ENCODE data around the gene VAV2. TPM values are rescaled to one million over a fixed set of nuclear protein-coding genes. Genes with fewer than 3 reads are reported as not detected.

The VAV2 gene
- total RNA-seq, 3 donors from 2014 or later, result 29.4 to 34.8 (median 34.5) TPM

DNA sequence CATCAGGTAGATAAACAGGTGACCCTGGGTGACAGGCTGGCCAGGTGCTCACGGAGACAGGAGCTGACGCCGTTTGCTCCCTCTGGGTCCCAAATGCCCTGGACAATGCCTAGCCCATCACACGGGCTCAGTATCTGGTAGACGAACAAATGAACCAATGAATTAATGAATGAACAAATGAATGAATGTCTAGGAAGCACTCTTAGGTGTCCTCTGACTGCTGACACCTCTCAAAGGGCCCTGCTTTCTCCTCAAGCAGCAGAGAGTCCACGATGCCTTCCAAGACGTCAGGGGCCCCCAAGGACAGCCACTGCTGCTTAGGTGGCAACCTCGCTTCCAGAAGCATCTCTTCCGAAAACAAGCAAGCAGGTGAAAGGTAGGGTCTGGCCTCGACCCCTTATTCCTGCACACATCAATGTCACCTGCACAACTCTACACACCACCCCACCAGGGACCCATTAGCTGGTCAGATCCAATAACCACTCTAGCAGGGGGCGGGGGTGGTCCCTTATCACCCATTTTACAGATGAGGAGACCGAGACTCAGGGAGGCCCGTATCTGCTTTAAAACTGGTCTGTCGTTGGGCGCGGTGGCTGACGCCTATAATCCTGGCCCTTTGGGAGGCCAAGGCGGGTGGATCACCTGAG, 45.2 kb downstream of the VAV2 start:
- Histone ChIP-seq H3K4me3 (no peak overlapping the region), H3K4me1 (ENCODE audit: low read depth) (no peaks in the 10 kb centered on the region), H3K9me3 (no peaks in the 10 kb centered on the region), H3K36me3 (ENCODE audit: low read depth) (no peaks in the 10 kb centered on the region)
- no peak for ATAC-seq
- TF ChIP-seq, protein P1, sequence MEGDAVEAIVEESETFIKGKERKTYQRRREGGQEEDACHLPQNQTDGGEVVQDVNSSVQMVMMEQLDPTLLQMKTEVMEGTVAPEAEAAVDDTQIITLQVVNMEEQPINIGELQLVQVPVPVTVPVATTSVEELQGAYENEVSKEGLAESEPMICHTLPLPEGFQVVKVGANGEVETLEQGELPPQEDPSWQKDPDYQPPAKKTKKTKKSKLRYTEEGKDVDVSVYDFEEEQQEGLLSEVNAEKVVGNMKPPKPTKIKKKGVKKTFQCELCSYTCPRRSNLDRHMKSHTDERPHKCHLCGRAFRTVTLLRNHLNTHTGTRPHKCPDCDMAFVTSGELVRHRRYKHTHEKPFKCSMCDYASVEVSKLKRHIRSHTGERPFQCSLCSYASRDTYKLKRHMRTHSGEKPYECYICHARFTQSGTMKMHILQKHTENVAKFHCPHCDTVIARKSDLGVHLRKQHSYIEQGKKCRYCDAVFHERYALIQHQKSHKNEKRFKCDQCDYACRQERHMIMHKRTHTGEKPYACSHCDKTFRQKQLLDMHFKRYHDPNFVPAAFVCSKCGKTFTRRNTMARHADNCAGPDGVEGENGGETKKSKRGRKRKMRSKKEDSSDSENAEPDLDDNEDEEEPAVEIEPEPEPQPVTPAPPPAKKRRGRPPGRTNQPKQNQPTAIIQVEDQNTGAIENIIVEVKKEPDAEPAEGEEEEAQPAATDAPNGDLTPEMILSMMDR (IDR thresholded peaks at IDR 0.05), result no peak
- DNase-seq, result peak in 2 of 3 donors; percentile 16 to 25
- intact Hi-C loops (cut with DNase I, micrococcal nuclease), result no loop called here

DNA sequence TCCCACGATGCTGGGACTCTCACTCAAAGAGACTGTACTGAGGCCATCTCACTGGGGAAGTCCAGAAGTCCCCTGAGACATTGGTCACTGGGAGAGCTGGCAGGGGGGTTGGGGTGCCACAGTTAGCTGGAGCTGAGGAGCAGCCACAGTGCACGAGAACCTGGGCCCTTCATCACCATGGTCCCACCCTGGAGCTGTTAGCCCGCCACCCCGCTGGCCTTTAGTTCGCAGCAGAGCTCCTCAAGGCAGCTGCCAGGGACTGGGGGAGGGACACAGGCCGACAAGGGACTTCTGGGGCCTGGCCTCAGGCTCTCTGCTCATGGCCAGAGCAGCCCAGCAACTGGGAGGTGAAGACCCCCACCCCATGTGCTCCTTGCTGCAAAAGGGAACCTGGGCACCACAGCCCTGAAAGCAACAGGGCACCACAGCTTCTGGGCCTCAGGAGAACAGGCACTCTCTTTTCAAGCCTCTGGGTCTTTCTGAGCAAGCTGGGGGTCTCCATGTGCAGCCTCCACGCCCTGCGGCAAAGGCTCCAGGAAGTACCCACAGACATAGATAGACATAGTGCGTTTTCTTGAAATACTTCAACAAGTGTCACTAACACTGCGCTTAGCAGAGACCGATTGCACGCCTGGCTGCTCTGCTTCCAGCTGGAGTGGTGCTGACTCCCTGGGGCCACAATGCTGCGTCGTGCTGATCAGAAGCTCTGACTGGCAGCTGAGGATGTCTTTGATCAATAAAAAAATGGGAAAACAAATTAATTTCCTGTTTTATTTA, 46.0 kb downstream of the VAV2 start:
- Histone ChIP-seq H3K36me3 (ENCODE audit: low read depth) (no peaks in the 10 kb centered on the region), H3K4me3 (no peak overlapping the region), H3K4me1 (ENCODE audit: low read depth) (no peaks in the 10 kb centered on the region), H3K9me3 (no peaks in the 10 kb centered on the region)
- ATAC-seq (peak; percentile 25), DNase-seq (peak in 2 of 3 donors; percentile 15 to 52)
- TF ChIP-seq, protein P1 (IDR thresholded peaks at IDR 0.05), result no peak
- intact Hi-C loops (cut with DNase I, micrococcal nuclease), result no loop called here

DNA sequence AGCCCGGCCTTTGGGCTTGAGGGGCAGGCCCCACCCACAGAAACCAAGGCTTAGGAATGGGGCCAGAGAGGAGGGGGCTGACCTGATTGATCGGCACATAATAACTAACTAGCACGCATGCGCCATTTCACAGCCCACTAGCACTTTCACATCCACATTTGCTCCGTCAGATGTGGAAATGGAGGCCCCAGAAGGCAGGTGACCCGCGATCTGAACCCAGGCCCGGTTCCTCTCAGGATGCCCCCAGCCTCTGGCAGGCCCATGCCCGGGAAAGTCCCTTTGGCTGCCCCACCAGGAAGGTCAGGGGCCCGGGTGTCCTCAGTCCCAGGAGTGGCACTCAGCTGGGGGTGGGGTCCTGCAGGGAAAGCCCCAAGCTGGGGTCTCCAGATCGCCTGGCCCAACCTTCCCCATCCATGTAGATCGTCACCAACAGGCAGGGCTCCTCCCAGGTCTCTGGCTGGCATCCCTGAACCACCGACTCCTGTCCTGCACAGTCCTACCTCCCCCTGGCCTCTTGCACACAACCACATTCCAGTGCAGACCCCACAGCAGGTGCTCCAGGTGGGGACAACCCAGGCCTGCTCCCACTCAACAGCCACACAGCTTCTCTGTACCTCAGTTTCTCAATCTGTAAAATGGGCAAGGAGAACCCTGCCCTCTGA, 46.7 kb downstream of the VAV2 start:
- Histone ChIP-seq H3K4me1 (ENCODE audit: low read depth) (no peaks in the 10 kb centered on the region), H3K9me3 (no peaks in the 10 kb centered on the region), H3K36me3 (ENCODE audit: low read depth) (no peaks in the 10 kb centered on the region), H3K4me3 (no peak overlapping the region)
- TF ChIP-seq, protein P1 (IDR thresholded peaks at IDR 0.05), result no peak
- intact Hi-C loops (cut with DNase I, micrococcal nuclease), result no loop called here
- ATAC-seq (peak; percentile 41), DNase-seq (peak in 2 of 3 donors; percentile 38 to 71)

DNA sequence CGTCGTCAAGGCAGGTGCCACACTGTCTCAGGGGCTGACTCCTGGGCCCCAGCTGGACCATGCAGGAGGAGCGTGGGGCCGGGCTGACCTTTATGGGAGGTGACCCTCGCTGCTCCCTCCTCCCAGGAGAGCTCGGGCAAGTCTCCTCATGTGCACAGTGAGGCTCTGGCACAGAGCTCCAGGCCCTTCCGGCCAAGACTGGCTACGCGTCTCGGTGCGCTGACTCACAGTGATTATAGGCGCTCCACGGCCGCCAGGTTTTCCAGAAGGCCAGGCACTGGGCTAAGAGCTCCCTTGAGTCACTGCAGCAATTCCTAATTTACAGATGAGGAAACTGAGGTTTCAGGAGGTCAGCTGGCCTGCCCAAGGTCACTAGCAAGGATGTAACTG, 47.4 kb downstream of the VAV2 start:
- no peaks in the 10 kb centered on the region for H3K36me3 ChIP-seq (ENCODE audit: low read depth)
- TF ChIP-seq, protein P1 (IDR thresholded peaks at IDR 0.05), result no peak
- intact Hi-C loops (cut with DNase I, micrococcal nuclease), result no loop called here
- no peaks in the 10 kb centered on the region for H3K4me1 ChIP-seq (ENCODE audit: low read depth)
- H3K9me3 ChIP-seq, result no peaks in the 10 kb centered on the region
- DNase-seq (peak in 2 of 3 donors; percentile 22 to 52), ATAC-seq (peak; percentile 6)
- H3K4me3 ChIP-seq, result no peak overlapping the region

DNA sequence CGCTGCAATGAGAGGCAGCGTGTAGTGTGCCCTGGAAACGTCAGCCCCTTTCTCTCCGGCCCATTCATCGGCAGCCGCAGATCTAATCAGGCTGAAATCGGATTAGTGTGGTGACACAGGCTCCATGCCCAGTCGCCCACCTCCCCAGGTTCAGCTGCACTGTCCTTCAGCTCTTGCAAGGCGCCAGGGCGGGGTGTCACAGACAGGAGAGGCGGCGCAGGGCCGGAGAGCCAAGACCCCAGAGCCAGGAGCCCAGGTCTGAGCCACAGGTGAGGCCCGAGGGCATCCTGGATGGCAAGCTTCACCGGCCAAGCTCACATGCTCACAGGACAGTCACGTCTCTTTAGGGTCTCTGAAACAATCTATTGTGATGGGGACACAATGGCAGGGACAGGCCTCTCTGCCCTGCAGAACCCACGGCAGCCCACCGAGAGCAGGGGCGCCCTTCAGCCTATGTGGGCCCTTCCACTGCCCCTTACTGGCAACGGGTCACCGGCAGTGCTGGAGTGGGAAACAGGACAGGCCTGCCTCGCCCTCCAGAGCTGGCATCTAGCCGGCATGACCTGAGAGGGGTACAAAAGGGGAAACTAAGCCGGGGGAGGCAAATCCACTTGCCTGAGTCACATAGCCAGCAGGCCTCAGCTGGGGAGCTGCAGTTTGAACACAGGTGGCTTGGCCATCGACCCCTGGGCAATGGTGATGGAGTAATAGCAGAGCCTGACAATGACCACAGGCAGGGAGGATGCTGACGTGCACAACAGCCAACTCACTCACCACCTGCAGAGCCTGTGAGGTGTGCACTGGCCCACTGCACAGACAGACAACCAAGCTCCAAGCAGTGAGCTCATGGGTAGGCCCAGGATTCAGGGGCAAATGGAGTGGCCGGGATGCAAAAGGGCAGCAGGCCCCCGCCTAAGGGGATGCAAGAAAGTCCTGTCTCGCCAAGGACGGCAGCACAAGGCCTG, 48.1 kb downstream of the VAV2 start:
- intact Hi-C loops (cut with DNase I, micrococcal nuclease), result no loop called here
- H3K4me1 ChIP-seq (ENCODE audit: low read depth), result no peaks in the 10 kb centered on the region
- no peaks in the 10 kb centered on the region for H3K9me3 ChIP-seq
- no peak overlapping the region for H3K4me3 ChIP-seq
- peak in 2 of 3 donors; percentile 23 to 45 for DNase-seq
- no peaks in the 10 kb centered on the region for H3K36me3 ChIP-seq (ENCODE audit: low read depth)
- TF ChIP-seq, protein P1 (IDR thresholded peaks at IDR 0.05), result no peak
- no peak for ATAC-seq
